OCI-LY1 (cell line): ENCODE measurements around the gene PRLH.

Experiments used
- EZH2 ChIP-seq: fragments of 200-600 bp; sonication (generic), shearing (Covaris generic); IDR thresholded peaks from 2 replicates; pipeline ENCODE4 v1.8.0; 2017; ENCODE audit warnings: borderline replicate concordance, mixed run types, mild to moderate bottlenecking, antibody characterized with exemption, low read length, moderate library complexity, mixed read lengths
- TF ChIP-seq, protein P1 (sequence below): fragments of 200-600 bp; sonication (generic), shearing (Covaris generic); IDR thresholded peaks from 2 replicates; pipeline ENCODE4 v1.5.1; 2017; ENCODE audit warnings: mild to moderate bottlenecking, antibody characterized with exemption, low read length, moderate library complexity, mixed read lengths

GRCh38 chr2:237535385-237536082, 30.8 kb upstream of the PRLH start:
- TF ChIP-seq, protein P1, sequence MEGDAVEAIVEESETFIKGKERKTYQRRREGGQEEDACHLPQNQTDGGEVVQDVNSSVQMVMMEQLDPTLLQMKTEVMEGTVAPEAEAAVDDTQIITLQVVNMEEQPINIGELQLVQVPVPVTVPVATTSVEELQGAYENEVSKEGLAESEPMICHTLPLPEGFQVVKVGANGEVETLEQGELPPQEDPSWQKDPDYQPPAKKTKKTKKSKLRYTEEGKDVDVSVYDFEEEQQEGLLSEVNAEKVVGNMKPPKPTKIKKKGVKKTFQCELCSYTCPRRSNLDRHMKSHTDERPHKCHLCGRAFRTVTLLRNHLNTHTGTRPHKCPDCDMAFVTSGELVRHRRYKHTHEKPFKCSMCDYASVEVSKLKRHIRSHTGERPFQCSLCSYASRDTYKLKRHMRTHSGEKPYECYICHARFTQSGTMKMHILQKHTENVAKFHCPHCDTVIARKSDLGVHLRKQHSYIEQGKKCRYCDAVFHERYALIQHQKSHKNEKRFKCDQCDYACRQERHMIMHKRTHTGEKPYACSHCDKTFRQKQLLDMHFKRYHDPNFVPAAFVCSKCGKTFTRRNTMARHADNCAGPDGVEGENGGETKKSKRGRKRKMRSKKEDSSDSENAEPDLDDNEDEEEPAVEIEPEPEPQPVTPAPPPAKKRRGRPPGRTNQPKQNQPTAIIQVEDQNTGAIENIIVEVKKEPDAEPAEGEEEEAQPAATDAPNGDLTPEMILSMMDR = no peak
- TF ChIP-seq EZH2 = no peak
